Mesendoderm (in vitro differentiated cells): ENCODE data around the gene RECQL5.

ENCODE experiments used
- DNase-seq: peaks from one replicate; pipeline ENCODE4 v3.0.0; 2013
- H2AK5ac ChIP-seq: 2 replicates; pipeline ENCODE4 v1.6.1; 2013; ENCODE audit warnings: low read length, inconsistent platforms
- H2BK120ac ChIP-seq: 2 replicates; pipeline ENCODE4 v1.6.1; 2013; ENCODE audit warnings: low read depth, mild to moderate bottlenecking, low read length, moderate library complexity, mixed read lengths
- H2BK15ac ChIP-seq: replicated peaks from 2 replicates; pipeline ENCODE4 v1.6.1; 2013; ENCODE audit warnings: low read depth, mild to moderate bottlenecking, moderate library complexity
- H2BK5ac ChIP-seq: 2 replicates; pipeline ENCODE4 v1.6.1; 2013; ENCODE audit warnings: low read length, inconsistent platforms
- H3K18ac ChIP-seq: 2 replicates; pipeline ENCODE4 v1.6.1; 2013; ENCODE audit warnings: mild to moderate bottlenecking, low read length, mixed read lengths
- H3K23ac ChIP-seq: one replicate; pipeline ENCODE4 v1.6.1; 2013; ENCODE audit warnings: low read length
- H3K27ac ChIP-seq: 2 replicates; pipeline ENCODE4 v1.5.1; 2013; ENCODE audit warnings: low read depth, mild to moderate bottlenecking, inconsistent platforms, low read length, moderate library complexity
- H3K27me3 ChIP-seq: 2 replicates; pipeline ENCODE4 v1.6.1; 2013; ENCODE audit warnings: low read length, control low read depth, mild to moderate bottlenecking, inconsistent platforms; ENCODE audit not compliant: insufficient read depth, poor library complexity
- H3K36me3 ChIP-seq: 2 replicates; pipeline ENCODE4 v1.6.1; 2013; ENCODE audit warnings: low read length, inconsistent platforms; ENCODE audit not compliant: control insufficient read depth, insufficient read depth
- H3K4ac ChIP-seq: one replicate; pipeline ENCODE4 v1.6.1; 2013; ENCODE audit warnings: low read depth, mild to moderate bottlenecking, low read length, moderate library complexity
- H3K4me1 ChIP-seq: 2 replicates; pipeline ENCODE4 v1.6.1; 2013; ENCODE audit warnings: low read depth, low read length, inconsistent platforms; ENCODE audit not compliant: control insufficient read depth
- H3K4me2 ChIP-seq: 2 replicates; pipeline ENCODE4 v1.6.1; 2013; ENCODE audit warnings: low read length
- H3K4me3 ChIP-seq: 2 replicates; pipeline ENCODE4 v1.5.1; 2013; ENCODE audit warnings: mild to moderate bottlenecking, low read length
- H3K56ac ChIP-seq: one replicate; pipeline ENCODE4 v1.6.1; 2013; ENCODE audit warnings: low read length
- H3K79me1 ChIP-seq: 2 replicates; pipeline ENCODE4 v1.6.1; 2013; ENCODE audit warnings: low read length, inconsistent platforms
- H3K79me2 ChIP-seq: 2 replicates; pipeline ENCODE4 v1.6.1; 2013; ENCODE audit warnings: mild to moderate bottlenecking, low read length; ENCODE audit not compliant: control insufficient read depth, insufficient read depth
- H3K9ac ChIP-seq: 2 replicates; pipeline ENCODE4 v1.6.1; 2013; ENCODE audit warnings: low read length, inconsistent platforms
- H4K5ac ChIP-seq: one replicate; pipeline ENCODE4 v1.6.1; 2013; ENCODE audit warnings: low read length
- H4K8ac ChIP-seq: one replicate; pipeline ENCODE4 v1.6.1; 2013; ENCODE audit warnings: low read depth, mild to moderate bottlenecking, control low read depth, low read length, moderate library complexity
- WGBS: extraction: QIAGEN DNeasy Blood & Tissue Kit; methylation state at CpG from one replicate; pipeline ENCODE4 v1.1.7; 2013; ENCODE audit warnings: low lambda C conversion rate, missing lambda C conversion rate; ENCODE audit not compliant: insufficient coverage; ENCODE audit errors: extremely low coverage; 5-methylcytosine and 5-hydroxymethylcytosine counted together

RECQL5 gene

GRCh38 chr17:75695141-75695829 lies 28.3 kb upstream of the RECQL5 start:
- Histone ChIP-seq H3K27me3 (no peaks in the 10 kb centered on the region), H3K79me1 (peaks cover 20% of the 10 kb centered on the region), H3K56ac (no peak overlapping the region), H2AK5ac (no peak overlapping the region), H3K23ac (no peak overlapping the region), H3K4ac (no peak overlapping the region), H4K5ac (no peak overlapping the region), H2BK5ac (no peak overlapping the region), H2BK15ac (no peak overlapping the region), H3K36me3 (peaks cover 16% of the 10 kb centered on the region), H3K4me3 (no peak overlapping the region), H3K27ac (no peak overlapping the region), H3K4me1 (peaks cover 2% of the 10 kb centered on the region), H3K18ac (no peak overlapping the region), H3K9ac (no peak overlapping the region), H2BK120ac (no peak overlapping the region), H4K8ac (no peak overlapping the region), H3K4me2 (no peak overlapping the region), H3K79me2 (no peaks in the 10 kb centered on the region)
- no CpG with 5 or more reads among the region's 7 CpGs for WGBS
- DNase-seq: no peak

- no peak for DNase-seq
Measured at GRCh38 chr17:75694536-75694935, 27.6 kb upstream of the RECQL5 start.

GRCh38 chr17:75693500-75694481 lies 26.8 kb upstream of the RECQL5 start:
- Histone ChIP-seq H3K79me2 (no peaks in the 10 kb centered on the region), H2BK15ac (no peak overlapping the region), H3K36me3 (peaks cover 12% of the 10 kb centered on the region), H3K18ac (no peak overlapping the region), H2BK120ac (no peak overlapping the region), H3K56ac (peak overlapping the region; percentile 60), H3K4ac (no peak overlapping the region), H3K79me1 (peaks cover 22% of the 10 kb centered on the region), H2BK5ac (no peak overlapping the region), H3K27ac (peak overlapping the region; percentile 39), H3K9ac (no peak overlapping the region), H3K4me2 (no peak overlapping the region), H3K4me3 (no peak overlapping the region), H3K23ac (no peak overlapping the region), H4K5ac (no peak overlapping the region), H4K8ac (no peak overlapping the region), H2AK5ac (no peak overlapping the region), H3K27me3 (no peaks in the 10 kb centered on the region), H3K4me1 (peaks cover 2% of the 10 kb centered on the region)
- DNase-seq: peak; percentile 79
- no CpG with 5 or more reads among the region's 19 CpGs for WGBS

More at GRCh38 chr17:75694536-75694935, 27.6 kb upstream of the RECQL5 start:
- H3K56ac ChIP-seq: no peak overlapping the region
- no CpG with 5 or more reads among the region's 14 CpGs for WGBS
- H2BK15ac ChIP-seq: no peak overlapping the region
- H2AK5ac ChIP-seq: no peak overlapping the region
- H3K23ac ChIP-seq: no peak overlapping the region
- no peak overlapping the region for H3K18ac ChIP-seq
- no peaks in the 10 kb centered on the region for H3K79me2 ChIP-seq
- peaks cover 2% of the 10 kb centered on the region for H3K4me1 ChIP-seq
- H3K4ac ChIP-seq: no peak overlapping the region
- H3K9ac ChIP-seq: no peak overlapping the region
- H4K8ac ChIP-seq: no peak overlapping the region
- no peak overlapping the region for H3K27ac ChIP-seq
- H3K4me2 ChIP-seq: no peak overlapping the region
- H3K79me1 ChIP-seq: peaks cover 22% of the 10 kb centered on the region
- H3K36me3 ChIP-seq: peaks cover 12% of the 10 kb centered on the region
- no peak overlapping the region for H4K5ac ChIP-seq
- no peak overlapping the region for H3K4me3 ChIP-seq
- no peaks in the 10 kb centered on the region for H3K27me3 ChIP-seq
- H2BK5ac ChIP-seq: no peak overlapping the region
- no peak overlapping the region for H2BK120ac ChIP-seq

- Histone ChIP-seq H3K9ac (no peak overlapping the region), H3K27ac (no peak overlapping the region), H2BK5ac (no peak overlapping the region), H2BK120ac (no peak overlapping the region), H3K4me3 (no peak overlapping the region), H2AK5ac (no peak overlapping the region), H3K56ac (peak overlapping the region; percentile 15), H3K4ac (no peak overlapping the region), H3K18ac (no peak overlapping the region), H3K4me2 (no peak overlapping the region), H4K5ac (no peak overlapping the region), H3K79me2 (peaks cover 2% of the 10 kb centered on the region), H2BK15ac (no peak overlapping the region), H4K8ac (no peak overlapping the region), H3K4me1 (peaks cover 2% of the 10 kb centered on the region), H3K23ac (no peak overlapping the region), H3K36me3 (peaks cover 12% of the 10 kb centered on the region), H3K27me3 (no peaks in the 10 kb centered on the region), H3K79me1 (peaks cover 25% of the 10 kb centered on the region)
- WGBS: no CpG with 5 or more reads among the region's 13 CpGs
- DNase-seq: no peak
Measured at GRCh38 chr17:75692976-75693375, 26.0 kb upstream of the RECQL5 start.

DNA sequence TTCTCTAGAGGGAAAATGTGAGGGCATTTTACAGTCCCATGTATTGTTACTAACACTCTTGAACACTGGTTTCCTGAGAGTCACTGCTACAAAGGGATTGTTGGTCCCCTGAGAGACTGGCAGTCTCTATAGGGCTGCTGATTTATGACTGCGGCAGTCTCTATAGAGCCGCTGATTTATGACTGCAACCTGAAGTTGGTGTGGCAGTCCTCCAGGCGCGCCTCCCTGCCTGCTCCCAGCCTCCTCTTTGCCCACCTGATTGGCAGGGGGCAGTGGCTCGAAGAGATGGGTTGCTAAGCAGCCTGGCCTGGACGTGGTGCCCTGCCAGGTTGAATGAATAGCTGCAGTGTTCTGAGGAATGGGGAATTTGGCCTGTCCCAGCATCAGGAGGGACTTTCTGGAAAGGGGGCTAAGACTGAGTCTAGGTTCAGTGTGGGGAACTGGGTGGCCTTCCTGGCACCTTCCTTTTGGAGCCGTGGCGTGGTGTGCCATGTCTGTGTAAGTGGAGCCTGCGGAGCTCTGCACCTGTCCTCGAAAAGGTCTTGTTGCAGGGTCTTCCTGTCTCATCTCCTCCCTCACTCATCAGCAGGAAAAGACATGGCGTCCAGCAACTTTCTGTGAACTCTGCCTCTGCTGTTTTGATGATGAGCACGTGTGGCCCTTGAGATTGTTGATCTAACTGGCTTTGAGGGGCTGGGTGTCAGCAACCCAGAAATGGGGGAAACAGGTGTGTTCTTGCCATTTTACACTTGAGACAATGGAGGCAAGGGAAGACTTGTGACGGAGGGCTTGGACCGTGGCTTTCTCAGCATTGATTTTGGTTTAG lies 25.1 kb upstream of the RECQL5 start:
- Histone ChIP-seq H3K23ac (no peak overlapping the region), H2BK120ac (no peak overlapping the region), H3K79me2 (peaks cover 4% of the 10 kb centered on the region), H3K27ac (no peak overlapping the region), H3K36me3 (peaks cover 12% of the 10 kb centered on the region), H2BK5ac (no peak overlapping the region), H3K79me1 (peaks cover 24% of the 10 kb centered on the region), H2BK15ac (no peak overlapping the region), H3K27me3 (no peaks in the 10 kb centered on the region), H3K4ac (no peak overlapping the region), H3K56ac (no peak overlapping the region), H4K8ac (no peak overlapping the region), H3K9ac (no peak overlapping the region), H3K18ac (no peak overlapping the region), H3K4me1 (peaks cover 2% of the 10 kb centered on the region), H2AK5ac (no peak overlapping the region), H3K4me2 (no peak overlapping the region), H3K4me3 (no peak overlapping the region), H4K5ac (no peak overlapping the region)
- no peak for DNase-seq
- no CpG with 5 or more reads among the region's 14 CpGs for WGBS
